ENCODE results near the gene ARHGEF38. TPM values are rescaled to one million over a fixed set of nuclear protein-coding genes. Genes with fewer than 3 reads are reported as not detected.

The ARHGEF38 gene
- total RNA-seq, 2 experiments from 2014 or later: not detected

DNA sequence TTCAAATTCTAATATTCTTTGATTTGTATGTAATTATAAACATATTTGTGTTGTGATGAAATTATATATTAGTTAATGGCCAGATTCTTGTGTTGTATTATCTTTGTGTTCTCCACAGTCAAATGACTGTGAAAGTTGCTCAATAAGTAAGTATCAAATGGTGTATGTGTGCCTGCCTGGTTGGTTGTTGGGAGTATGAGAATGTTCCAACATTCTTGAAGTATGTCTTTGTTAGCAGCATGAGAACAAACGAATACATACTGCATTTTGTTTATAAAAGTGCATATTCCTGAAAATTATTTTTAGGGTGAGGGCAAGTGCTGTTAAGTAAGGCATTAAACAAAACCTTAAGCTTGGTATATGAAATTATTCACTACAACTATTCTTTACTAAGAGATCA, 16.2 kb downstream of the ARHGEF38 start:
- ATAC-seq (no peak), DNase-seq (no peak)
- intact Hi-C loops (cut with micrococcal nuclease): no loop called here
- CTCF ChIA-PET: interaction anchor here (1.0 kb wide), 1 partner anchor 22 kb away, joined by 3 read pairs; no protein-coding TSS in a partner anchor
- no peaks in the 10 kb centered on the region for H3K9me3 Mint-ChIP-seq
- TF ChIP-seq, protein P1, sequence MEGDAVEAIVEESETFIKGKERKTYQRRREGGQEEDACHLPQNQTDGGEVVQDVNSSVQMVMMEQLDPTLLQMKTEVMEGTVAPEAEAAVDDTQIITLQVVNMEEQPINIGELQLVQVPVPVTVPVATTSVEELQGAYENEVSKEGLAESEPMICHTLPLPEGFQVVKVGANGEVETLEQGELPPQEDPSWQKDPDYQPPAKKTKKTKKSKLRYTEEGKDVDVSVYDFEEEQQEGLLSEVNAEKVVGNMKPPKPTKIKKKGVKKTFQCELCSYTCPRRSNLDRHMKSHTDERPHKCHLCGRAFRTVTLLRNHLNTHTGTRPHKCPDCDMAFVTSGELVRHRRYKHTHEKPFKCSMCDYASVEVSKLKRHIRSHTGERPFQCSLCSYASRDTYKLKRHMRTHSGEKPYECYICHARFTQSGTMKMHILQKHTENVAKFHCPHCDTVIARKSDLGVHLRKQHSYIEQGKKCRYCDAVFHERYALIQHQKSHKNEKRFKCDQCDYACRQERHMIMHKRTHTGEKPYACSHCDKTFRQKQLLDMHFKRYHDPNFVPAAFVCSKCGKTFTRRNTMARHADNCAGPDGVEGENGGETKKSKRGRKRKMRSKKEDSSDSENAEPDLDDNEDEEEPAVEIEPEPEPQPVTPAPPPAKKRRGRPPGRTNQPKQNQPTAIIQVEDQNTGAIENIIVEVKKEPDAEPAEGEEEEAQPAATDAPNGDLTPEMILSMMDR (IDR thresholded peaks at IDR 0.05): no peak
- no peak overlapping the region for H3K27ac Mint-ChIP-seq
- no peaks in the 10 kb centered on the region for H3K4me1 Mint-ChIP-seq (ENCODE audit: low read depth)
- no peak overlapping the region for H3K4me3 Mint-ChIP-seq
- POLR2A ChIA-PET: no interaction called here
- H3K27me3 Mint-ChIP-seq: no peaks in the 10 kb centered on the region
- H3K36me3 Mint-ChIP-seq (ENCODE audit: low read depth): no peaks in the 10 kb centered on the region

DNA sequence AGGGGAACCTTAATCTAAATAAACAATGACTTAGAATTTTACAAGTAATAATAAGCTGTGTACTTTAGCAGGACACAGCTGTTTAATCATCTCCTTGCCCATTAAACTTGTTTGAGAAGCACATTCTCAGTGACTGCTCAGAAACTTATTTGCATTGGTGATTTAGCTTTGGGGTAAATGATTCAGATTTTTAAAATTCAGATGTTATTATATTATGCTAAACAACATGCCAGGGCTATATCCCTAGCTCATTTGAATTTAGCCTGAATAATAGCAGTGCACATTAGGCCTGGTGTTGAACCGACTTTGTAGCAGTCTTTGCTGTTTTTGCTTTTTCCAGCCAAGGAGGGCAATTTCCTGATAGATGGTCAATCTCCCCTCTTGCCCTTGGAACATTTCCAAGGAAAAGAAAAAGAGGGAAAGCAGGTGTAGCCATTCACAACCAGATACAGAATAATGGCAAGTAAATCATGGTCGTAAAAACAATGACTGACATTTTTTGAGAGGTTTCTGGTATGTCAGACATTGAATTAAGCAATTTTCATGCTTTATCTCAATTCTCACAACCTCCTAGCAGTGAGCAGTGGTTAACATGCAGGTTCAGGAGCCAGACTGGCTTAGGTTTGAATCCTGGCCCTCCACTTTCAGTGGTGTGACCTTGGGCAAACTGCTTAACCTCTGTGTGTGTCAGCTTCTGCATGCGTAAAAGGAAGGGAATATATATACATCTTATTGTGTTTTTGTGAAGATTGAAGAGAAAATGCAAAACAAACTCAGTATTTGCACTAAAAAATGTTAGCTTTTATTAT, 16.8 kb downstream of the ARHGEF38 start:
- Mint-ChIP-seq H3K4me1 (ENCODE audit: low read depth) (no peaks in the 10 kb centered on the region), H3K27ac (no peak overlapping the region), H3K9me3 (no peaks in the 10 kb centered on the region), H3K27me3 (no peaks in the 10 kb centered on the region), H3K36me3 (ENCODE audit: low read depth) (no peaks in the 10 kb centered on the region), H3K4me3 (no peak overlapping the region)
- ChIA-PET POLR2A (no interaction called here), CTCF (interaction anchor here (1.0 kb wide), 1 partner anchor 23 kb away, joined by 3 read pairs; no protein-coding TSS in a partner anchor)
- ATAC-seq (no peak), DNase-seq (no peak)
- intact Hi-C loops (cut with micrococcal nuclease): no loop called here
- TF ChIP-seq, protein P1 (IDR thresholded peaks at IDR 0.05): no peak

DNA sequence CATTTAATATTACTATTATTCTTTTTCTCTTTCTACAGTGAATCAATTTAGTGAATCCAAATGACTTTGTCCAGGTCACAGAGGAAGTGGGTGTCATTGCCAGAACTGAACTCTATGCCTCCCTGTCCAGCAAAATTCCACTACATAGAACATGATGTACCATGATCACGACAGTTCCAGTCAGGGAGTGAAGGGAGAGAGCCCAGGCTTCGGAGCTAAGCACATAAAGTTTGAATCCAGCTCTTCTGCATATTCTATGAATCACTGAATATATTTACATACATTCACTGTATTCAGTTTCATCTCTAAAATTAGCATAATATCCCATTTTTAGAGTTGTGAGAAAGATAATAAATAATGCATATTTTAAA, 17.4 kb downstream of the ARHGEF38 start:
- CTCF ChIA-PET: no interaction called here
- H3K36me3 Mint-ChIP-seq (ENCODE audit: low read depth): no peaks in the 10 kb centered on the region
- no peaks in the 10 kb centered on the region for H3K9me3 Mint-ChIP-seq
- H3K4me3 Mint-ChIP-seq: no peak overlapping the region
- intact Hi-C loops (cut with micrococcal nuclease): no loop called here
- DNase-seq (no peak), ATAC-seq (no peak)
- H3K27ac Mint-ChIP-seq: no peak overlapping the region
- no peaks in the 10 kb centered on the region for H3K27me3 Mint-ChIP-seq
- POLR2A ChIA-PET: no interaction called here
- TF ChIP-seq, protein P1 (IDR thresholded peaks at IDR 0.05): no peak
- no peaks in the 10 kb centered on the region for H3K4me1 Mint-ChIP-seq (ENCODE audit: low read depth)

DNA sequence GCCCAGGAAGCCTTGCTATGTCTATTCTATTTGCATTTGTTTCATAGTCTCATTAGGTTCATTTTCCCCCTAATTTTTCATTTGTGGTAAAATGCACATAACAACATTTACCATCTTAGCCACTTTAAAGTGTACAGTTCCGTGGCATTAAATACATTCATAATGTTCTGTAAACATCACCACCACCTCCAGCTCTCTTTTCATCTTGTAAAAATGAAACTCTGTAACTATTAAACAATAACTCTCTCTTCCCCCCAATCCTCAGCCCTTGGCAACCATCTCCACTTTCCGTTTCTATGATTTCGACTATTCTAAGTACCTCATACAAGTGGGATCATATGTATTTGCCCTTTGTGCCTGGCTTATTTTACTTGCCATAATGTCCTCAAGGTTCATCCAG, 19.9 kb downstream of the ARHGEF38 start:
- Mint-ChIP-seq H3K36me3 (ENCODE audit: low read depth) (no peaks in the 10 kb centered on the region), H3K4me1 (ENCODE audit: low read depth) (no peaks in the 10 kb centered on the region), H3K4me3 (no peak overlapping the region), H3K9me3 (no peaks in the 10 kb centered on the region), H3K27ac (no peak overlapping the region), H3K27me3 (no peaks in the 10 kb centered on the region)
- ChIA-PET CTCF (no interaction called here), POLR2A (no interaction called here)
- intact Hi-C loops (cut with micrococcal nuclease): no loop called here
- TF ChIP-seq, protein P1 (IDR thresholded peaks at IDR 0.05): no peak
- no peak for ATAC-seq
- DNase-seq: no peak

DNA sequence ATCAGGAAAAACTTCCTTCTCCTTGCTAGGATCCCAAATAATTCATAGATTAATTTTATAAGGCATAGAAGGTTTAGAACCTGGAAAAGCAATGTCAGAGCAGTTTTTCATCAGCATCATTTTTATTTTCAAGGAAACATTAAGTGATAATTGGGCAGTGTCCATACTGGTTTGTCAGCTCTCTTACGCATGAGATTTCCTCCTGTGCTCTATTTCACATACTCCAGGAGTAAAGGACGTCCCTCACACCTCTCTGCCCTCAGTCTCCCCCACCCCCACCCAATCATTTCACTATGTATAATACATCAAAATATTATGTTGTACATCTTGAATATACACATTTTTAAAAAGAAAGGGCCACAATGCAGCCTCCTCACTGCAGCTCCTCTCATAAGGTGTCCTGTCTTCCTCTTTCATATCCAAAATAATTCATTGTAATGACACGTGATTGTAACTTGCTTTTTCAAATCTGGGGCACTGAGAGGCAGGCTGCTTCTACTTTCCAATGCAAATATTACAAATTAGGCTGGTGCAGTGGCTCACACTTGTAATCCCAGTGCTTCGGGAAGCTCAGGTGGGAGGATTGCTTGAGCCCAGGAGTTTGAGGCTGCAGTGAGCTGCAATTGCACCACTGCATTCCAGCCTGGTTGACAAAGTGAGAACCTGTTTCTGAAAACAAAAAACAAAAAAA, 34.4 kb downstream of the ARHGEF38 start:
- DNase-seq: no peak
- CTCF ChIA-PET: no interaction called here
- no peaks in the 10 kb centered on the region for H3K36me3 Mint-ChIP-seq (ENCODE audit: low read depth)
- H3K27me3 Mint-ChIP-seq: peaks cover 12% of the 10 kb centered on the region
- TF ChIP-seq, protein P1 (IDR thresholded peaks at IDR 0.05): no peak
- no peak overlapping the region for H3K4me3 Mint-ChIP-seq
- H3K27ac Mint-ChIP-seq: no peak overlapping the region
- no peaks in the 10 kb centered on the region for H3K4me1 Mint-ChIP-seq (ENCODE audit: low read depth)
- H3K9me3 Mint-ChIP-seq: no peaks in the 10 kb centered on the region
- intact Hi-C loops (cut with micrococcal nuclease): no loop called here
- ATAC-seq: no peak
- POLR2A ChIA-PET: no interaction called here

All from activated CD8-positive, alpha-beta T cell treated with anti-CD3 and anti-CD28 coated beads for 36 hours (primary cell).